Mesothelial cell of epicardium (in vitro differentiated cells): ENCODE results near the gene STK17B. TPM values are rescaled to one million over a fixed set of nuclear protein-coding genes. Genes with fewer than 3 reads are reported as not detected.

Experiments
- DNase-seq, 2 experiments: peaks; one replicate each; pipeline ENCODE4 v3.0.0; 2021; ENCODE audit warnings: low spot score in 2 of 2; ENCODE audit not compliant: unreplicated experiment in 2 of 2
- H3K27ac Mint-ChIP-seq: 2 replicates; pipeline ENCODE4 v1.8.0; 2021; ENCODE audit warnings: mixed read lengths
- H3K27me3 Mint-ChIP-seq: 2 replicates; pipeline ENCODE4 v1.8.0; 2021; ENCODE audit warnings: low read depth, mixed read lengths
- H3K36me3 Mint-ChIP-seq: 2 replicates; pipeline ENCODE4 v1.8.0; 2021; ENCODE audit warnings: mixed read lengths
- H3K4me1 Mint-ChIP-seq: 2 replicates; pipeline ENCODE4 v1.8.0; 2021; ENCODE audit warnings: mixed read lengths
- H3K4me3 Mint-ChIP-seq: 2 replicates; pipeline ENCODE4 v1.8.0; 2021; ENCODE audit warnings: mild to moderate bottlenecking, moderate library complexity, mixed read lengths
- H3K9me3 Mint-ChIP-seq: 2 replicates; pipeline ENCODE4 v1.8.0; 2021; ENCODE audit warnings: mixed read lengths
- total RNA-seq: library from RNA; stranded (reverse); gene quantifications from 3 replicates; pipeline ENCODE4 v1.2.1, GENCODE V29; 2021
- TF ChIP-seq, protein P1 (sequence below): fragments of 200-600 bp; sonication (generic); IDR thresholded peaks from one replicate; pipeline ENCODE4 v1.5.0; 2021; ENCODE audit warnings: antibody characterized with exemption; ENCODE audit not compliant: unreplicated experiment

Gene STK17B
- total RNA-seq, 1 donor from 2014 or later, result 35.6 TPM

DNA sequence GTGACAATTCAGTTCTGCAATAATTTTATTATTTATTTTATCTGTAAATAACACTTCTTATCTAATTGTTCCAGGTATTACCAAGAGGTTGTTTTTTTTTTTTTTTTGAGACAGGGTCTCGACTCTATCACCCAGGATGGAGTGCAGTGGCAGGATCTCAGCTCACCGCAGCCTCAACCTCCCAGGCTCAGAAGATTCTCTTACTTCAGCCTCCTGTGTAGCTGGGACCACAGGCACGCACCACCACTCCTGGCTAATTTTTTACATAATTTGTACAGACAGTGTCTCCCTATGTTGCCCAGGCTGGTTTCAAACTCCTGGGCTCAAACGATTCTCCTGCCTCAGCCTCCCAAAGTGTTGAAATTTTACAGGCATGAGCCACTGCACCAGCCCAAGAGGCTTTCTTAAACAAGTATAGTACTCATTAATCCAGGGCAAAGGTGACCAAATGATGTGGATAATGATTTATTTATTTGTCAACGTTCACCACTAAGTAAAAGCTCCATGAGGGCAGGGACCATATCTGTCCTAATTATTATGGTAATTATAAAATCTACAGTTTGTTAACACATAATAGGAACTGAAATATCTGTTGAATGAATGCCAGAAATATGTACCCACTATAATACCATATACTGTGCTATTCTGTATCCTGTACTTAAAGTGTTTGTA lies 12.0 kb downstream of the STK17B start:
- no peak for DNase-seq
- no peaks in the 10 kb centered on the region for H3K27me3 Mint-ChIP-seq
- no peak overlapping the region for H3K27ac Mint-ChIP-seq
- no peak overlapping the region for H3K4me3 Mint-ChIP-seq
- TF ChIP-seq, protein P1, sequence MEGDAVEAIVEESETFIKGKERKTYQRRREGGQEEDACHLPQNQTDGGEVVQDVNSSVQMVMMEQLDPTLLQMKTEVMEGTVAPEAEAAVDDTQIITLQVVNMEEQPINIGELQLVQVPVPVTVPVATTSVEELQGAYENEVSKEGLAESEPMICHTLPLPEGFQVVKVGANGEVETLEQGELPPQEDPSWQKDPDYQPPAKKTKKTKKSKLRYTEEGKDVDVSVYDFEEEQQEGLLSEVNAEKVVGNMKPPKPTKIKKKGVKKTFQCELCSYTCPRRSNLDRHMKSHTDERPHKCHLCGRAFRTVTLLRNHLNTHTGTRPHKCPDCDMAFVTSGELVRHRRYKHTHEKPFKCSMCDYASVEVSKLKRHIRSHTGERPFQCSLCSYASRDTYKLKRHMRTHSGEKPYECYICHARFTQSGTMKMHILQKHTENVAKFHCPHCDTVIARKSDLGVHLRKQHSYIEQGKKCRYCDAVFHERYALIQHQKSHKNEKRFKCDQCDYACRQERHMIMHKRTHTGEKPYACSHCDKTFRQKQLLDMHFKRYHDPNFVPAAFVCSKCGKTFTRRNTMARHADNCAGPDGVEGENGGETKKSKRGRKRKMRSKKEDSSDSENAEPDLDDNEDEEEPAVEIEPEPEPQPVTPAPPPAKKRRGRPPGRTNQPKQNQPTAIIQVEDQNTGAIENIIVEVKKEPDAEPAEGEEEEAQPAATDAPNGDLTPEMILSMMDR, result no peak
- H3K9me3 Mint-ChIP-seq, result no peaks in the 10 kb centered on the region
- H3K36me3 Mint-ChIP-seq, result peaks cover 24% of the 10 kb centered on the region
- H3K4me1 Mint-ChIP-seq, result peaks cover 8% of the 10 kb centered on the region

DNA sequence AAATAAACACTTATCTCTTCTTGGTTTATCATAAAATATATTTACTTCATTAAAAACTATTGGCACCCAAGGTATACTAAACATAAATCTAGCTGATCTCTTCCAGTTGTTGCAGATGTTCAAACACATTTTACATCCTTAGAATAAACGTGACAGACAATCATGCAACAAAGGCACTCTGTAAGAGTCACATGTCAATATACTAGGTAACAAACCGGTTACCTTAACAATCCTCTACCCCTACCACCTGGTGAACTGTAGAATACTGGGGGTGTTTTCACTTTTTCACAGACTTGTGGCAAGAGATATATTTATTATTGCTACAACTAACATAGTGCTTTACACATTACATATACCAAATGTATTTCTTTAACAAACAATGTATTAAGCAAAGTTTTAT lies 15.8 kb downstream of the STK17B start:
- DNase-seq, result no peak
- H3K36me3 Mint-ChIP-seq, result peaks cover 30% of the 10 kb centered on the region
- H3K4me3 Mint-ChIP-seq, result no peak overlapping the region
- TF ChIP-seq, protein P1, result no peak
- no peak overlapping the region for H3K27ac Mint-ChIP-seq
- H3K9me3 Mint-ChIP-seq, result no peaks in the 10 kb centered on the region
- H3K27me3 Mint-ChIP-seq, result no peaks in the 10 kb centered on the region
- peaks cover 4% of the 10 kb centered on the region for H3K4me1 Mint-ChIP-seq

DNA sequence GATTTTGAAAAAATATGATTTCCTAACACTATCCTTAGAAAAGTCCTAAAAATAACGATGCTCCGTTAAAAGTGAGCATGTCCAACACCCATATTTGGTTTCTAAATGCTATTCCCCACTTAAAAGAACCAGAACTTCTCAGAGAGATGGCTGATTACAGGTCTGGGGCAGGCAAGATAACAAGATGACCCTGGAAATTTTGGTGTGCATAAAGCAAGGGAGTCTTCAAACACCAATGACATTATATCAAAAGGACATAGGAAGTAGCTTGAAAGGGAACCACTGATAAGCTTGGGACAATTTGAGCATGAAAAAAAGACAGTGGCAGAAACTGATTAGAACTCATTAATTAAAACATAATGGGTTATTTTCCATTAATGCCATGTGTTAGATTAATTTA lies 17.9 kb downstream of the STK17B start:
- Mint-ChIP-seq H3K27me3 (no peaks in the 10 kb centered on the region), H3K4me3 (no peak overlapping the region), H3K27ac (no peak overlapping the region), H3K9me3 (no peaks in the 10 kb centered on the region), H3K4me1 (no peaks in the 10 kb centered on the region), H3K36me3 (peaks cover 35% of the 10 kb centered on the region)
- TF ChIP-seq, protein P1, result no peak
- no peak for DNase-seq

DNA sequence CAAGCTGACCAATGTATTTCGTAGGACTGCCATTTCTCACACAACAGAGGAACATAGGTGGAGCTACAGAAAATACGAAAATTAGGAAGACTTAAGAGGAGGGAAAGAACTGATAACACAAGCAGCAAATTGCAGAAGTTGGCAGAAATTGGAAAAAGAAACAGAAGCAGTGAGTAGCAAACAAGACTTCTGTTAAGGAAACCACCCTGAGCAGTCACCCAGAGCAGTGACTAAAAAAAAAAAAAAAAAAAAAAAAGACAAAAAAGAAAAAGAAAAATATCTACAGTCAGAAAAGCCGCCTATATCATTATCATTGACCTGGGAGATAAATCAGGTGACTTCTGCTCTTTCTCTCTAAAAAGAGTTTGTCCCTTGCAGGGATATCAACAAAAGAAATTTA lies 21.4 kb downstream of the STK17B start:
- peak overlapping the region; percentile 12 for H3K27ac Mint-ChIP-seq
- TF ChIP-seq, protein P1, result no peak
- no peak for DNase-seq
- no peaks in the 10 kb centered on the region for H3K27me3 Mint-ChIP-seq
- no peak overlapping the region for H3K4me3 Mint-ChIP-seq
- no peaks in the 10 kb centered on the region for H3K4me1 Mint-ChIP-seq
- no peaks in the 10 kb centered on the region for H3K9me3 Mint-ChIP-seq
- H3K36me3 Mint-ChIP-seq, result peaks cover 37% of the 10 kb centered on the region

DNA sequence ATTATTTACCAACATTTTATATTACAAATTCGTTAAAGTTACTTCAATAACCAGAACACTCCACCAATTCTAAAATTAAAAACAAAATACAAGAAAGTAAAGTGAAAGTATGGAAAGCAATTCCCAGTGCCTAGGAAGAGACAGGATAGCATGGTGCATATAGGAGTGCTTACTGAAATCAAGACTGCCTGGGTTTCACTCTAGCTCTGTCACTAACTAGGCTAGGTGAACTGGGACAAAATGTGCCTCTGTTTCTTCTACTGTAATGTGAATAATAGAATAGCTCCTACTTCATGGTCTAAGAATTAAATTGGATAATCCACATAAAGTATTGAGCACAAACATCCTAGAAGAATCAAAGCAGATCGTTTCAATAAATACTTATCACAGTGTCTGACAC lies 22.6 kb downstream of the STK17B start:
- Mint-ChIP-seq H3K9me3 (no peaks in the 10 kb centered on the region), H3K4me1 (no peaks in the 10 kb centered on the region), H3K27ac (peak overlapping the region; percentile 66), H3K36me3 (peaks cover 29% of the 10 kb centered on the region), H3K27me3 (no peaks in the 10 kb centered on the region), H3K4me3 (no peak overlapping the region)
- no peak for DNase-seq
- TF ChIP-seq, protein P1, result no peak

DNA sequence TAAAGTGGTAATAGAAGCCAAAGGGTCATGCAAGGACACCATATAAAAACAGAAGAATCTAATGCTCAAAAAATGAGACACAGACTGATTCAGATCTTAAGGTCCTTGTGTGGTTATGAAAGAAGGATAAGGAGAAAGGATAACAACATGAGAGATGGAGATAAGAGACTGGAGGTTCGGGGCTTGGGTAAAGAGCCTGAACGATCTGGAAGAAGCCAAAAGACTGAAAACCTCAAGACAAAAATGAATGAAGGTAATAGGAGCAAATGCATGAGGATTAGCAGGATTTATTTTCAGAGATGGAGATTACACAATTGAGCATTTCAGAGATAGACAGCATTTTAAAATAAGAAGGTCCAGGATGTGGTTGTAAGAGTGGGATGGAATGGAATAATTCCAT lies 26.1 kb downstream of the STK17B start:
- peaks cover 28% of the 10 kb centered on the region for H3K36me3 Mint-ChIP-seq
- H3K27me3 Mint-ChIP-seq, result no peaks in the 10 kb centered on the region
- H3K4me1 Mint-ChIP-seq, result no peaks in the 10 kb centered on the region
- H3K27ac Mint-ChIP-seq, result no peak overlapping the region
- H3K9me3 Mint-ChIP-seq, result no peaks in the 10 kb centered on the region
- TF ChIP-seq, protein P1, result no peak
- no peak overlapping the region for H3K4me3 Mint-ChIP-seq
- DNase-seq, result no peak
